ENCODE data around the gene VTI1A. TPM values are rescaled to one million over a fixed set of nuclear protein-coding genes. Genes with fewer than 3 reads are reported as not detected.

The VTI1A gene
- polyA plus RNA-seq, 1 experiment = 20.4 TPM

GRCh38 chr10:112695539-112695938, 248.5 kb downstream of the VTI1A start:
- no peaks in the 10 kb centered on the region for H3K27me3 ChIP-seq (ENCODE audit: control insufficient read depth, insufficient read depth, low read length)
- H3K4me3 ChIP-seq (ENCODE audit: low read depth, low read length) = no peak overlapping the region
- H3K27ac ChIP-seq (ENCODE audit: low read depth, low read length) = no peak overlapping the region
- POLR2A ChIA-PET = no interaction called here
- CTCF ChIA-PET = interaction anchor here (1.5 kb wide), 1 partner anchor 690 kb away, joined by 6 read pairs; no protein-coding TSS in a partner anchor
- no peak for DNase-seq (ENCODE audit: low read depth, low spot score)
- TF ChIP-seq CTCF (IDR thresholded peaks at IDR 0.05; ENCODE audit: low read depth, low read length) = no peak
- H3K9me3 ChIP-seq (ENCODE audit: control insufficient read depth, insufficient read depth, low read length) = no peaks in the 10 kb centered on the region

GRCh38 chr10:112696592-112696991, 249.6 kb downstream of the VTI1A start:
- Histone ChIP-seq H3K27me3 (ENCODE audit: control insufficient read depth, insufficient read depth, low read length) (no peaks in the 10 kb centered on the region), H3K27ac (ENCODE audit: low read depth, low read length) (no peak overlapping the region), H3K9me3 (ENCODE audit: control insufficient read depth, insufficient read depth, low read length) (no peaks in the 10 kb centered on the region), H3K4me3 (ENCODE audit: low read depth, low read length) (no peak overlapping the region)
- ChIA-PET POLR2A (no interaction called here), CTCF (interaction anchor here (1.5 kb wide), 1 partner anchor 689 kb away, joined by 6 read pairs; no protein-coding TSS in a partner anchor)
- DNase-seq (ENCODE audit: low read depth, low spot score) = no peak
- TF ChIP-seq CTCF (IDR thresholded peaks at IDR 0.05; ENCODE audit: low read depth, low read length) = no peak

GRCh38 chr10:112698133-112698817, 251.3 kb downstream of the VTI1A start:
- H3K27me3 ChIP-seq (ENCODE audit: control insufficient read depth, insufficient read depth, low read length) = no peaks in the 10 kb centered on the region
- no peak for DNase-seq (ENCODE audit: low read depth, low spot score)
- ChIA-PET CTCF (interaction anchor here (1.0 to 1.6 kb wide), 2 partner anchors 10 to 24 kb away, joined by 3 to 10 read pairs; no protein-coding TSS in a partner anchor), POLR2A (no interaction called here)
- H3K27ac ChIP-seq (ENCODE audit: low read depth, low read length) = no peak overlapping the region
- TF ChIP-seq CTCF (IDR thresholded peaks at IDR 0.05; ENCODE audit: low read depth, low read length) = no peak
- no peak overlapping the region for H3K4me3 ChIP-seq (ENCODE audit: low read depth, low read length)
- H3K9me3 ChIP-seq (ENCODE audit: control insufficient read depth, insufficient read depth, low read length) = no peaks in the 10 kb centered on the region

- ChIA-PET CTCF (no interaction called here), POLR2A (no interaction called here)
- Histone ChIP-seq H3K4me3 (ENCODE audit: low read depth, low read length) (no peak overlapping the region), H3K9me3 (ENCODE audit: control insufficient read depth, insufficient read depth, low read length) (no peaks in the 10 kb centered on the region), H3K27me3 (ENCODE audit: control insufficient read depth, insufficient read depth, low read length) (no peaks in the 10 kb centered on the region), H3K27ac (ENCODE audit: low read depth, low read length) (no peak overlapping the region)
- DNase-seq (ENCODE audit: low read depth, low spot score) = no peak
- TF ChIP-seq CTCF (IDR thresholded peaks at IDR 0.05; ENCODE audit: low read depth, low read length) = no peak
Measured at GRCh38 chr10:112698818-112699164, 251.8 kb downstream of the VTI1A start.

GRCh38 chr10:112700215-112700671, 253.2 kb downstream of the VTI1A start:
- ChIA-PET POLR2A (no interaction called here), CTCF (interaction anchor here (0.5 to 0.6 kb wide), 2 partner anchors 111 to 820 kb away, joined by 3 read pairs; no protein-coding TSS in a partner anchor)
- no peak overlapping the region for H3K4me3 ChIP-seq (ENCODE audit: low read depth, low read length)
- H3K27me3 ChIP-seq (ENCODE audit: control insufficient read depth, insufficient read depth, low read length) = no peaks in the 10 kb centered on the region
- no peak for DNase-seq (ENCODE audit: low read depth, low spot score)
- TF ChIP-seq CTCF (IDR thresholded peaks at IDR 0.05; ENCODE audit: low read depth, low read length) = no peak
- no peaks in the 10 kb centered on the region for H3K9me3 ChIP-seq (ENCODE audit: control insufficient read depth, insufficient read depth, low read length)
- no peak overlapping the region for H3K27ac ChIP-seq (ENCODE audit: low read depth, low read length)
